ENCODE measurements around the gene LILRB2.
"Not testable (repeated sequence)": the region's sequence is repeated elsewhere in the genome, so short reads cannot be mapped to it uniquely, and the experiment has no call there.

The LILRB2 gene

GRCh38 chr19:54279406-54279962 is 1.4 kb downstream of the LILRB2 start:
- TF ChIP-seq POLR2A (IDR thresholded peaks at IDR 0.05; ENCODE audit: low read depth, low read length) (no peak), TAF1 (IDR thresholded peaks at IDR 0.05; ENCODE audit: borderline replicate concordance, low read depth, low read length) (no peak), POLR2AphosphoS5 (IDR thresholded peaks at IDR 0.05; ENCODE audit: low read depth, low read length) (no peak)
- DNase-seq (ENCODE audit: insufficient read length), result no peak
- FAIRE-seq, result no peak

- DNase-seq (ENCODE audit: insufficient read length); FAIRE-seq: not testable (repeated sequence)
Observed at GRCh38 chr19:54278571-54279195, 2.2 kb downstream of the LILRB2 start.

GRCh38 chr19:54278056-54278455 is 2.9 kb downstream of the LILRB2 start:
- DNase-seq (ENCODE audit: insufficient read length); FAIRE-seq: not testable (repeated sequence)

DNA sequence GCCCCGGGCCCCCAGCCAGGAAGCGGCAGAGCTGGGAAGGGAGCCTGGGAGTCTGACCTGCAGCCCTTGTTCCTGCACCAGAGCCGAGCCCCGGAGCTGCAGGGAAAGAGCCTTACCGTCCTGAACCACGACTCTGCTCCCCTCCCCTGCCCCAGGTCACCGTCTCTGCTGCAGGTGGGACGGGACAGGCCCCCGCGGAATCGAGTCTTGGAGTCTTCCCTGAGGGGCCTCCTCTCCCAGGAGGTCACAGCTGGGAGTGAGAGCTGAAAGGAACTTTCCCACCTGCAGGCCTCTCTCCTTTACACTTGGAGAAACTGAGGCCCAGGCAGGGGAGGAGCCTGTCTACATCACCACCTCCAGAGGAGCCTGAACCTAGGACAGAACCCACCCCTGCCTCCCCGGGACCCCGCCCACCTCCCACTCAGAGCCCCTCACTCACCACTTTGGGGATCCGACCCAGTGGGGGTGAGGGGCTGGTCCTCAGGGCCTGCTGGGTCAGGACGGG is 3.7 kb downstream of the LILRB2 start:
- FAIRE-seq; DNase-seq (ENCODE audit: insufficient read length): not testable (repeated sequence)

DNA sequence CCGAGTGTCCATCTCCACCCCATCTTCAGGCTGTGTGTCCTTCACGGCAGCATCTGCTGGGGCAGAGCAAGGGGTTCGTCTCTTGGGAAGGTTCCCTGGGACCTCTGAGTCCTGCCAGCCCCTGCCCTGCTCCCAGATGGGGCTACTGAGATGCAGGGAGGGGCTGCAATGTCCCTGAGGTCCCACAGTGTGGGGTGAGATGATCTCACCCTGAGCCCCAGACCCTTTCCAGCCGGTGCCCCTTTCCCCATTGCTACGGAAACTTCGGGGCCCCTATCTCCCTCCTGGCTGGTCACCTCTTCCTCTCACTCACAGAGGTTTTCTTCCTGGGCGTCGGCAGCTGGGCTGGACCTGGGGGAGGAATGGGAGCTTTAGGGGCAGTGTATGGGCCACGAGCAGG is 5.0 kb downstream of the LILRB2 start:
- TF ChIP-seq TAF1 (IDR thresholded peaks at IDR 0.05; ENCODE audit: borderline replicate concordance, low read depth, low read length) (no peak), POLR2AphosphoS5 (IDR thresholded peaks at IDR 0.05; ENCODE audit: low read depth, low read length) (no peak), POLR2A (IDR thresholded peaks at IDR 0.05; ENCODE audit: low read depth, low read length) (no peak)
- DNase-seq (ENCODE audit: insufficient read length) (no peak), FAIRE-seq (no peak)

DNA sequence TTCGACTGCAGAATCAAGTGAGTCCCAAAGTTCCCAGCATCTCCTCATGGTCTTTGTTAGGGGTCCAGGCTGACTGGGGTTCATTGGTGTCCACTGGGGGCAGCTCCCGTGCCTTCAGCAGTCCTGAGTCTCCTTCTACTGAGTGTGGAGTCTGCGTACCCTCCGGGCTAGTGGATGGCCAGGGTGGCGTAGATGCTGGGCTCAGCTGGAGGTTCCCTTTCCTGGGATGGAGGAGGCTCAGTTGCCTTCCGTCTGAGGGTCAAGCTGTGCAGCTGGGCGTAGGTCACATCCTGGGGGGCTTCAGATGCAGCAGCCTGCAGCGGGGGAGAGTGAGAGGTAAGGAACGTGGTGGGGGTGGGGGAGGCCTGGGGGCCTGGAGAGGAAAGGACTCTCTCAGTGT is 6.4 kb downstream of the LILRB2 start:
- FAIRE-seq; DNase-seq (ENCODE audit: insufficient read length): not testable (repeated sequence)

DNA sequence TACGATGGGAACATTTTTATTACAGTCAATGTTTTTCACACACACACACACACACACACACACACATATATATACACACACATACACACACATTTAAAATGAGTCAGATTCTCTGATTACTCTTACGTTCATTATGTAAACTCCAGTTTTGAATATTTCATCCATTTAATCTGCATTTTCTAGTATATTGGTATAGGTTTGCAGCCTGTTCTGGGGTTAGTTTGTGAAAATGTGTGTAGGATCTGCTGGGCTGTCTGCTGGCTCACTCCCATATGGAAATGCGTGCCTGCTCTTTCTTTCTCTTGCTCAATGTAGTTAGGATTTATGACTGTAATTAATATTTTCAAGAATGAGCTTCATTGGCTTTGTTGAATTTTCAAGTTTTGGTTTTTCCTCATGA is 7.1 kb downstream of the LILRB2 start:
- DNase-seq (ENCODE audit: insufficient read length) (no peak), FAIRE-seq (no peak)
- no peak for TF ChIP-seq POLR2A (IDR thresholded peaks at IDR 0.05; ENCODE audit: low read depth, low read length)
- TF ChIP-seq TAF1 (IDR thresholded peaks at IDR 0.05; ENCODE audit: borderline replicate concordance, low read depth, low read length), result no peak
- no peak for TF ChIP-seq POLR2AphosphoS5 (IDR thresholded peaks at IDR 0.05; ENCODE audit: low read depth, low read length)

DNA sequence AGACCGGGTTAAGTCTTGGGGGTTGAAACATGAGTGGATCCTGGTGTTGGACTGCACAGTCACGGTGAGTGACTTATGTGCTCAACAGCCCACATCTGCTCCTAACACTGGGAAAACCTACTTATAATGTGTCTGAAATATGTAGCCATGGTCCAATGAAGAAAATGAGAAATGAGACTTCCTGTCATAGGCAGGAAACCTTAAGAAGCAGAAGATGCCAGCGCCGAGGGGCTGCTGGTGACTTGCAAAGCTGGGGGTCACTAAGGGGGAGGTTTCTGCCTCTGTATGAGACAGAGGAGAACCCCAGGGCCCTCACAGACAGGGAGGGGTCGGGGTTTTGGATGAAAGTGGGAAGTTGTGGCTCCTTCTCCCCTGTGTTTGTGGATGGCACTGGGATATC is 8.7 kb downstream of the LILRB2 start:
- not testable (repeated sequence) for DNase-seq (ENCODE audit: insufficient read length); FAIRE-seq

- DNase-seq (ENCODE audit: insufficient read length); FAIRE-seq: not testable (repeated sequence)
Observed at GRCh38 chr19:54271587-54271986, 9.3 kb downstream of the LILRB2 start.

- FAIRE-seq (no peak), DNase-seq (ENCODE audit: insufficient read length) (no peak)
- TF ChIP-seq TAF1 (IDR thresholded peaks at IDR 0.05; ENCODE audit: borderline replicate concordance, low read depth, low read length), result no peak
- TF ChIP-seq POLR2AphosphoS5 (IDR thresholded peaks at IDR 0.05; ENCODE audit: low read depth, low read length), result no peak
- no peak for TF ChIP-seq POLR2A (IDR thresholded peaks at IDR 0.05; ENCODE audit: low read depth, low read length)
Observed at GRCh38 chr19:54271106-54271505, 9.8 kb downstream of the LILRB2 start.

- FAIRE-seq, result no peak
- TF ChIP-seq POLR2AphosphoS5 (IDR thresholded peaks at IDR 0.05; ENCODE audit: low read depth, low read length) (no peak), POLR2A (IDR thresholded peaks at IDR 0.05; ENCODE audit: low read depth, low read length) (no peak), TAF1 (IDR thresholded peaks at IDR 0.05; ENCODE audit: borderline replicate concordance, low read depth, low read length) (no peak)
- DNase-seq (ENCODE audit: insufficient read length), result no peak
Observed at GRCh38 chr19:54268936-54269335, 12.0 kb downstream of the LILRB2 start.

DNA sequence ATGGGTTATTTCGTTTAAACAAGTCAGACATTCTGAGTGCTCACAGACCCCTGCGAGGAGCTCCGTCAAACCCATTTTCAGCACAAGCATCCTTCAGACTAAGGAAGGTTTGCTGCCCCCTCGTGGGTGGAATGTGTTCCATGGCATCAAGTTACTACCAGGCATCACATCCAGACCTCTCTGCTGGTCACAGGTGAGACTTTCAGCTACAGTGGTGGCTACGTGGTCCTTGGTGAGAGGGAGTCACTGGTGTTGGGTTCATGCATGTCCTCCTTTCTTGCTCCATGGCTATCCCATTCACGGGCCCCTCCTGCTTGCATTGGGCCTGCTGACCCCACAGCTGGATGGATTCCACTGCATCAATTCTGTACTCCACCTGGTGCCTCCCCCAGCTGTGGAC is 14.8 kb downstream of the LILRB2 start:
- FAIRE-seq, result peak; percentile 88
- TF ChIP-seq TAF1 (IDR thresholded peaks at IDR 0.05; ENCODE audit: borderline replicate concordance, low read depth, low read length) (no peak), POLR2A (IDR thresholded peaks at IDR 0.05; ENCODE audit: low read depth, low read length) (no peak), POLR2AphosphoS5 (IDR thresholded peaks at IDR 0.05; ENCODE audit: low read depth, low read length) (no peak)
- no peak for DNase-seq (ENCODE audit: insufficient read length)

DNA sequence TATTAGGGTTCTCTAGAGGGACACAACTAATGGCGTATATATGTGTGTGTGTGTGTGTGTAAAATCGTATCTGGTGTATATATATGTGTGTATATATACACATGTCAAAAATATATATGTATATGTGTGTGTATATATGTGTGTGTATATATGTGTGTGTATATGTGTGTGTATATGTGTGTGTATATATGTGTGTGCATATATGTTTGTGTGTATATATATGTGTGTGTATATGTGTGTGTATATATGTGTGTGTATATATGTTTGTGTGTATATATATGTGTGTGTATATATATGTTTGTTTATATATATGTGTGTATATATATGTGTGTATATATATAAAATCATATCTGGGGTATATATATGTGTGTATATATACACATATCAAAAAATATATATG is 18.4 kb downstream of the LILRB2 start:
- no peak for FAIRE-seq
- DNase-seq (ENCODE audit: insufficient read length), result no peak
- TF ChIP-seq TAF1 (IDR thresholded peaks at IDR 0.05; ENCODE audit: borderline replicate concordance, low read depth, low read length) (no peak), POLR2AphosphoS5 (IDR thresholded peaks at IDR 0.05; ENCODE audit: low read depth, low read length) (no peak), POLR2A (IDR thresholded peaks at IDR 0.05; ENCODE audit: low read depth, low read length) (no peak)

DNA sequence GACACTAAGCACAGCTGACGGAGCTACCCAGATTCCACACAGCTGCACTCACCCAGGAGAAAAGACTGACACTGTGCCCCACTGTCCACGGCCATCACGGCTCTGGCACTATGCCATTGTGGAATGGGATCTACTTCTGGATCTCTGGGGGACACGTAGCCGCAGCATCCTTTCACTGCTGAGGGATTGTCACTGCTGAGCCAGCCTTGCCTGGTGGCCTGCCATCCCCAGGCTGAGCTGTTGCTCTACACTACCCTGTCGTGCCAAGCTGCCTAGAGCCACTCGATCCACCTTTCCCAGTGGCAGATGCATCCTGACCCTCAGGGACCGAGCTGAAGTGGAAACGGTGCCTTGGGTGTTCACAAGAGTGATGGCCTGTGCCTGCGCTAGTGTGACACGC is 18.8 kb downstream of the LILRB2 start:
- TF ChIP-seq TAF1 (IDR thresholded peaks at IDR 0.05; ENCODE audit: borderline replicate concordance, low read depth, low read length) (no peak), POLR2A (IDR thresholded peaks at IDR 0.05; ENCODE audit: low read depth, low read length) (no peak), POLR2AphosphoS5 (IDR thresholded peaks at IDR 0.05; ENCODE audit: low read depth, low read length) (no peak)
- no peak for FAIRE-seq
- DNase-seq (ENCODE audit: insufficient read length), result no peak
